Posterior cingulate gyrus (tissue), 11 donors: ENCODE results near the gene HSD3B2.

Source experiments
- DNase-seq, 10 donors: peaks; one replicate each; pipeline versions ENCODE4 v3.0.0 to v3.0.0-alpha.2; 2020 to 2021; ENCODE audit warnings: mixed read lengths in 3 of 10
- intact Hi-C: fragments of 100-400 bp; cut with DNase I; formaldehyde crosslinking; loops from one replicate; pipeline ENCODE4 v1.15.1; 2023

The HSD3B2 gene

DNA sequence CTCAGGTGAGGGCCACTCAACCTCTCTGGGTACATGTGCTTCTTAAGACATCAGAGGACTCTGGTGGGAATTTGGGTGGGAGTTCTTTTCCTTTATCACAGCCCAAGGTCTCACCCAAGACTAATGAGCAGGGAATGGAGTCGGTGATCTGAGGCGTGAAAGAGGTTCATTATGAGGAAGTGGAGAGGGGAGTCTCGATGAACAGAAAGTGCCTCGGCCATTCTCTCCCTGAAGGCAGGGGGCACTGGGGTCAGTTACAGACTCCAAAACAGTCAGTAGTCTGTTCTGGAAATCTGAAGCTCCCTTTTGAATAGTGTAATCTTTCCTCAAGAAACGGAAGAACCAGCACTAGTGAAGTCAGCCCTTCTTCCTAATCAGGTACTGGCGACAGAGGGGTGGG lies 36.2 kb downstream of the HSD3B2 start:
- intact Hi-C loops = no loop called here
- DNase-seq = no peak

DNA sequence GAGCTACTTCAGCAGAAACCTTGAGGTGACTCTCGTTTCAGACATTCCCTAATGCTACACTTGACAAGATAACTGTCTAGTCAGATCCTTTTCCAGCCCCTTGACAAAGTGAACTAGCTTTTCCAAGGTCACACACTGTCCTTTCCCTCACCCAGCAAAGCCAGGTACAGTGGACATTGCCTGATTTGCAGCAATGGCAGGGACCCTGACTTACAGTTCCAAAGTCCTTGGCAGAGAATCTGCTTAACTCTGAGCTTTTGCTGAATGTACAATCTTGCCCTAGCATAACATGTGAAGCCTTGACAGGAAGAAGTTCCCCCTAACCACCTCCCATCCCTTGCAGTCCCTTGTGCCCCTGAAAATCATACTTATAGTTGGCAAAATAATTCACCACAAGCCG lies 37.1 kb downstream of the HSD3B2 start:
- no peak for DNase-seq
- intact Hi-C loops = no loop called here

DNA sequence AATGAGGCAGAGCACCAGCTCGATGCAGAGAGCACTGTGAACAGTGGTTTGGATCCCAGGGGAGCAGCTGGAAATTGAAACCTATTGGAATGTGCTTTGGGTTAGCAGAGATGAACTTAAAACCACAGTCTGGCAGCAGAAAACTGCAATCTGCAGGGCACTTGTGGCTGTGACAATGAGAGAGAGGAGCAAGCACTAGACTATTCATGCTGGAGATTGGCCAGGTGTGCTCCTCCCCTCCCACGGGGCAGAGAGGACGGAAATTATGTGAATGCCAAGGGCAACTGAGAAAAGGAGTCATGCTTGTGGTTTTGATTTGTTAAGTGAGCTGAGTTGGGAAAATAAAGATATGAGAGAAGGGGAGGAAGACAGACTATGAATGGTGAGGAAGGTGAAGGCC lies 38.1 kb downstream of the HSD3B2 start:
- no peak for DNase-seq

GRCh38 chr1:119462964-119463363 lies 48.0 kb downstream of the HSD3B2 start:
- DNase-seq = no peak
- intact Hi-C loops = no loop called here

More for the DNA sequence above, 38.1 kb downstream of the HSD3B2 start:
- intact Hi-C loops = no loop called here

DNA sequence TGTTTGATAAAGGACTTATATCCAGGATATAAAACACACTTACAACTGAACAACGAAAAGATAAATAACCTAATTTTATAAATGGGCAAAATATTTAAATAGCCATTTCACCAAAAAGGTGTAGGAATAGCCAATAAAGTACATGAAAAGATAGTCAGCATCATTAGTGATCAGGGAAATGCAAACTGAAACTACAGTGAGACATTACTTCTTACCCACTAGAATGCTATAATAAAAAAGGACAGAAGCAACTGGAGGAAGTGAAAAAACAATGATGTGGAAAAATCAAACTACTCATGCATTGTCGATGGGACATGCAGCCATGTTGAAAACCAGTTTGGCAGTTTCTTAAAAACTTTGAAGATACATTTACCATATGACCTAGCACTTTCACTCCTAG lies 48.6 kb downstream of the HSD3B2 start:
- DNase-seq = no peak
- intact Hi-C loops = no loop called here

DNA sequence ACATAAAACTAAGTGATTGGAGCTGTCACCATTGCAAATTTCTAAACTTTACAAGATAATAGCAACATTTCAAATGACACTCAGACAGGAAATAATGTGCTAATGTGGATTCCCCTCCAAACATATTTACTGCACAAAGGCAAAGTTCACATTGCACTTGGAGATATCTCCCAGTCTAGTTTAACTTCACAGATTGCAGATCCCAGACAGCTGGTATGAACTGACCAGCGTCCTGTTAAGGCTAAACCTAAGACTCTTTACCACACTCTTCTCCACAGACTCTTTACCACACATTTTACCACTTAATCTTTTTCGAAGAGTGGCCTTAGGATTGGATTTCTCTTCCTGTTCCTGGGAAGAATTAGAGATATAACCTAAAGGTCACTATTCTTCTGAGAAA lies 51.5 kb downstream of the HSD3B2 start:
- intact Hi-C loops = no loop called here
- no peak for DNase-seq

DNA sequence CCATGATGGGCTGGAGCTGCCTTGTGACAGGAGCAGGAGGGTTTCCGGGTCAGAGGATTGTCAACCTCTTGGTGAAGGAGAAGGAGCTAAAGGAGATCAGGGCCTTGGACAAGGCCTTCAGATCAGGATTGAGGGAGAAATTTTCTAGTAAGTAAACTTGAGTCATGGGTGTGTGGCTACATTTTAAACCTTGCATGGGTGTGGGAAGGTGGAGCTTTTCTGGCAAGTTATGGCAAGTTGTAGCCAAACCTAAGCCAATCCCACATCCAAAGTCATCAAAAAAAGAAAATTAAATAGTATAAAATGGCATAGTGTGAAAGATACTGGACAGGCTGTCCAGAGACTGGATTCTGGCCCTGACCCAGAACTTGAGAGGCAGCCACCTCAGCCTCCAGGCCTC lies 52.3 kb downstream of the HSD3B2 start:
- no peak for DNase-seq
- intact Hi-C loops = no loop called here

DNA sequence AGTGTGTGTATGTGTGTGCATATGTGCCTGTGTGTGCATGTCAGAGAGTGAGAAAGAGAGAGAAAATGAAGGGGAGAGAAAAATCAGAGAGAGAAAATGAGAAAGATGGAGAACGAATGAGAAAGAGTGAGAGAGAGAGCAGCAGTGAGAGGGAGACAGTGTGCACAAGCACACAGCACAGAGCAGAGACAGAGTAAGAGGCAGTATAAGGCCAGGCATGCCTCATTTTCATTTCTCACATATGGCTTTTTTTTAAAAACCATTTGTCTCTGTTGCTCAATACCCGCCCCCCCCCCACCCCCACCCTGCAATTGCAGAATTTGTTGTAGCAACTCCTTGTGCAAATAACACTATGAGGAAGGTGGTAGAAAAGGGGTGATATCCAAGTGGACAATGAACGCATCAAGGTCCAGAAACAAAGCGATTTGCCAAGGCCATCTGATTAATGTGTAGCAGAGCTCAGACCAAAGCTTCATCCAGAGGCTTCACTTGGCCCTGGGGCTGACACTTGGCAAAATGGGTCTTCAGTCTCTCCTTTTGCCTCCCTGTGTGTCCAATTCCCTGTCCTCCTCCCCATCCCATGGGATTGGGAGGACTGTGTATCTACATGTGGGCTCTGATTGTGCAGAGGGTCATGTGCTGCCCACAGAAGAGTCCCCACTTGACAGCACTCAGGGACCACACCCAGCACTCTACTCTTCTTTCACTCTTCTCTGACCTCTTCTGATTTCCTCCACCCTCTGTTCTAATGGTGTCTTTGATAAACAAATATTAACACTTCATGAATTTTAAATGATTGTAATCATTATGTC lies 53.1 kb downstream of the HSD3B2 start:
- intact Hi-C loops = no loop called here
- DNase-seq = no peak

GRCh38 chr1:119469741-119470140 lies 54.8 kb downstream of the HSD3B2 start:
- intact Hi-C loops = no loop called here
- DNase-seq = no peak

DNA sequence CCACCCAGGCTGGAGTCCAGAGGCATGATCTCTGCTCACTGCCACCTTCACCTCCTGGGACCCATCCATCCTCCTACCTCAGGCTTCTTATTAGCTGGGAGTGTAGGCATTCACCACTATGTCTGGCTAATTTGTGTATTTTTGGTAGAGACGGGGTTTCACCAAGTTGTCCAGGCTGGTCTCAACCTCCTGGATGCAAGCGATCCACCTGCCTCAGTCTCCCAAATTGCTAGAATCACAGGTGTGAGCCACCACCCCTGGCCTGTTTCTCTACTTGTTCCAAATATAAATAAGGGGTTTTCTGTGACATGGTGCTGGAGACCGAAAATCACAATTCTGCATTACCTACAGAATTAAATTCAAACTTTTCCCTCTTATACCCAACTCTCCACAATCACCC lies 55.4 kb downstream of the HSD3B2 start:
- DNase-seq = no peak
- intact Hi-C loops = no loop called here

DNA sequence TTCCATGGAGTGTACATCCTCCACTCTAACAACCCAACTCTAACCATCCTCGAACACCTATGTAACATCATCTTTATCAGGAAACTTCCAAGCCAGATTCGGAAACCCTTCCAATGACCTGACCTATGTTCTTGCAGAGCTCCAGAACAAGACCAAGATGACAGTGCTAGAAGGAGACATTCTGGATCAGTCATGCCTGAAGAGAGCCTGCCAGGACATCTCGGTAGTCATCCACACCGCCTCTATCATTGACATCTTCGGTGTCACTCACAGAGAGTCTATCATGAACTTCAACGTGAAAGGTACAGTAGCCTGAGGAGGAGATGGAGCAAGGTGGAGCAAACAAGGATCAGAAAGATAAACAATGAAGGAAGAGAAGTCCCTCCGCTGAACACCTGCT lies 56.0 kb downstream of the HSD3B2 start:
- DNase-seq = no peak
- intact Hi-C loops = no loop called here

DNA sequence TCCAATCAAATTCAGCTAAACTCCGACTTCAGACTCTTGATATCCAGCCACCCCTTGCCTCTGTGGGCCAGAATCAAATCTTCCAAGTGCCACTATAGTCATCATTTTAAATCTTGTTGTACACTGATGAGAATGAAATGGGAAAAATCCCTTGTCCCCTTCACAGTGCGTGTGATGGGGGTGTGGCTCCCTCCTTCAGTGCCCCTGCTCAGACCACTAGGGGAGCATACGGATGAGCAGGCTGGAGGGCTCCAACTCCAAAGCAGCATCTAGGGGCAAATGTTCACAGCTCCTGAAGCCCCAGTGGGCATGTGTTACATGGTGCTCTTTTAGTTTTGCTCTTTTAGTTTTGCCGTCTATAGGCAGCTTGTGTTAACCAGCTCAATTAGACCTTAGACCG lies 56.6 kb downstream of the HSD3B2 start:
- intact Hi-C loops = no loop called here
- no peak for DNase-seq

- no peak for DNase-seq
- intact Hi-C loops = no loop called here
Measured at GRCh38 chr1:119472080-119472818, 57.3 kb downstream of the HSD3B2 start.
